NCI-H345 treated with DMSO at 0.1 percent for 48 hours (cell line): Measurements from ENCODE around the gene PHACTR1.

ENCODE experiments used
- DNase-seq: peaks from one replicate; lab custom pipeline; 2025; ENCODE audit not compliant: unreplicated experiment; lab: John Stamatoyannopoulos, UW

PHACTR1 gene

DNA sequence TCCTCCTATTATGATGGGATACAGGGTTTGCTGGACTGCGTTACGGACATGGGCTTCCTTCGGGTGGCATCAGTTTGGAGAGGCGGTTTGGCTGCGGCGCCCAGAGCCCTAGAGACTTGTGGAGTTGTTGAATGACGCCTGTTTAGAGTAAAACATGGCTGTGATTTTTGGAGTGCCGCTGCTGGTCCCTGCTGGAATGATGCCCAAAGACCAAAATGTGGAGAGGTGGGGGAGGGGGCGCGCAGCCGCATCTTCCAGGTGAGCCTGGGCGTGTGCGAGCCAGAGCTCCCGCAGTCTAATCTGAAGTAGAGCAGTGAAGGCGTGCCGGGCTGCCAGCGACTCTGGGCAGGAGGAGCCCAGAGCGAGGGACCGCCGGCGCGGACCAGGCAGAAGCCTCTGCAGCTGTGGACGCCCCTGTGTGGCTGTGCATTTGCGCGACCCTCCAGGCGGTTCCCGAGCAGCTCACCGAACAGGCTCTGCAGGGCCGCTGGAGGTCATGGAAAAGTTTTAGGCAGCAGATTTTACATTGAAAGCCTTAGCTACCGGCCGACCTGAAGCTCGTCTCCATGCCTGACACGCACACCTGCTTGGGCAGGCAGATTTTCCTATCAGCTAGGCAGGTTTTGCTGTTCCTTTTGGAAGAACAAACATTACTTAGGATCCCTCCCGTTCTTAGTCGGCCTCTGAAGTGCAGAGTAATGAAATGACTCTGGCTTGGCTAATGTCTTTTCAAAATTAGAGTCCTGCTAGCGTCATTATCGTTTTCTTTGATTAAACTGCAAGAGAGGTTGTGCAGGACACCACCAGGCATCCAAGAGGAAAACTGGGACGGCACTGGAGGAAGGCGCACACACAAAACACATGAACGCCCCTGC lies 298.2 kb downstream of the PHACTR1 start:
- DNase-seq: no peak

DNA sequence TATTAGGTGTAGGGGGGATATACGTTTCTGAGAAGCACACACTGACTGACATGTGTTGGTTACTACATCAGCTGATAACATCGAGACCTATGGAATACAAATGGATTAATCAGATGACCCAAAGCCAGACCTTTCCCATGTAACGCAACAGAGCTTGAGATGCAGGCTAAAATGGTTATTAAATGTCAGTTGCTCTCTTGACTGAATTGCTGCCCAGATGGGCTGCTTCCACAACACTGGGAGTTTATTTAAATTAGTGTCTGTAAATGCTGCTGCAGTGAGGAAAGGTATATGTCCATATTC lies 298.8 kb downstream of the PHACTR1 start:
- no peak for DNase-seq

DNA sequence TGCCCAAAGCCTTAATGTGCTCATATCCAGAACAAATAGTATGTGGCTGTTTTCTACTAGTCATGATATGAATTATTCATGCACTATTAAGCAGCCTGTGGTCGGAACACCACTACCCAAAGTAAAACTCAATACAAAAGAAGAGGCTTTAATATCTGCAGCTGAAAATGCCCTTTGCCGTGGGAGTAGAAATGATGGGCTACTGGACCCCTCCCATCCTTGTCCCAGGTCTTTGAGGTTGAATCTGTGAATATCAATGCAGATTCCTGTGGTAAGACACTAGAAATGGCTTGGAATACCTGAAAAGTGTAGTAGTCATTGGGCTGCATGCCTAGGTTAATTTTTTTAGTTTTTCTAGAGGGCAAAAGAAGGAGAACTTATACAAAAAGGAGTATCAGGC lies 308.0 kb downstream of the PHACTR1 start:
- no peak for DNase-seq

DNA sequence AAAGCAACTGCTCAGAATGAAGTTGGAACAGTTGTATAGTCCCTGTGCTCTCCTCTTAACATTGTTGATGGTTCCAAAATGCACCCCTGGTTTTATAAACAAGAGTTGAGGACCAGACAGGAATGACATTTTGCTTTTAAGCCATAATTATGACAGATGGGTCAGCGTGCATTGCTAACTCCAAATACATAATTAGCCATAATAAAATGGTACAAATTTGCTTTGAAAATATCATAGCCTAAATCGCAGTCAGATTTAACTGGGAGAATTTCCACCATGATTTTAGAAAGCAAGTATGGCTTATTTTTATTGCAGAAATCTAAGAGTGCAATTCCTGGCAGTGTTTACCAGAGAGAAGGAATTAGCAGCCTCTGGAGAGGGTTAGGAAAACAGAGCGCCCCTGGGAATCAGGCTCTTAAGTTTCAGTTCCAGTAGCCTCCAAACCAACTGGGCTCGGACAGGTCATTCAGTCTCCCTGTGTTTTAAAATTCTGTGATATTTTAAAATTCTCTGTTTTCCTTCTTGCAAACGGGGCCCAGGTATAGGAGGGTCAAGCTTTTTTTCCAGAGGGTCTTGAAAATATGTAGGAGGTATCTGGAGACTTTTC lies 309.4 kb downstream of the PHACTR1 start:
- no peak for DNase-seq

DNA sequence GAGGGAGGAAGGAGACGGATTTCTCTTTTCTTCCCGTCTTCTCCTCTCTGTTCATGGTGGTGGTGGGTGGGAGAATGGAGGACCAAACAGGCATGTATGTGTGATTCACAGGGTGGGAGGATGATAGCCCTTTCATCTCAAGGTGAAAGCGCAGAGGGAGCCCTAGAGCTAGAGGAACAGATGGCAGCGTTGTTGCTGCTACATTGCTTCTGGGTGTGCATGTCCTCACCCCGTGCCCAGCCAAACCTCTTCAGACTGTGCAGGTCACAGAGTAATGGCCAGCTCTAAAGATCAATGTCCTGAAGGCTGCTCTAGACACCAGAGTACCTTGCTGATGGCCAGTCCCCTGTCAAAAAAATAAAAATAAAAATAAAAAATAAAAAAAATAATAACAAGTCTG lies 310.0 kb downstream of the PHACTR1 start:
- no peak for DNase-seq

DNA sequence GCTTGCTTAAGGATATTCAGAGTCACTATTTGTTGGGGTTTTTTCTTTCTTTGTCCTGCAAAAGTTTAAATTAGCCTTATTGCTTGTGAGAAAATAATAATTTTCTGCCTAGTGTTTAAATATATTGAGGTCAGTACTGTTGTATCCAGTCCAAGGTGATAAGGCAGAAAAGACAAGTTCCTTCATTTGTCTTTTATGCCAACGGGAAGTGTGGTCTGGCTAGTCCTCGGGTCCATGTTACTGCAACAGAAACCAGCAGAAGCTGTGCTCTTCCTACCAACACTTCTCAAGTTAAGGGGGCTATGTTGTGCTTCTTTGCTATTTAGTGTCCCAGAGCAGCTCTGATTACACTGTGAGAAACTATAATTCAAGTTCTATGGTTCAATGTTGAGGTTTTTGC lies 310.6 kb downstream of the PHACTR1 start:
- no peak for DNase-seq

DNA sequence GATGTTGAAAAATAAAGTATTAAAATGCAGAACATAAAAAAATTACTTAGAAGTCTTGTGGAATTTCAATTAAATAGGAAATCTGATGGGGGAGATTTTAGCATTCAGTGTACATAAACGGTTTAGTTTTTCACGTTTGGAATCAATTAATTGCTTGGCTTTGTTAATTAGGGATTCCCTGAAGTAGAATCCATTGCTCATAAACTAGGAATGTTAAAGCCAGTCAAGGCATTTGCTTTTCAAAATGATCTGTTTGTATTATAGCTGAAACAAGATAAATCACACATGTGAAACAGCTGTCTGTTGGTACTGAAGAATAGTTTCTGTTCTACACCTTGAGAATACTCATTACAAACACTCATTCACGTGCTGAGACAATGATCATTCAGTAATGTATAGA lies 313.8 kb downstream of the PHACTR1 start:
- DNase-seq: no peak

DNA sequence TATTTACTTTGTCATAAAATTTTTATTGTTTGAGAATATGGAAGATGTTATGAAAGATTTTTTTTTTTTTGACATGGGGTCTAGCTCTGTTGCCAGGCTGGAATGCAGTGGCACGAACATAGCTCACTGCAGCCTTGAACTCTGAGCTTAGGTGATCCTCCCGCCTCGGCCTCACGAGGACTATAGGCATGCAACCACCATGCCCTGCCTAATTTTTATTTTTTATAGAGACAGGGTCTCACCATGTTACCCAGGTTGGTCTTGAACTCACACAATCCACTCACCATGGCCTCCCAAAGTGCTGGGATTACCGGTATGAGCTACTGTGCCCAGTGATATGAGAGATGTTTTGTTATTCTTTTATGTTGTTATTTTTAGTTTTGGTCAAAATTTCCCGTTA lies 316.0 kb downstream of the PHACTR1 start:
- no peak for DNase-seq

DNA sequence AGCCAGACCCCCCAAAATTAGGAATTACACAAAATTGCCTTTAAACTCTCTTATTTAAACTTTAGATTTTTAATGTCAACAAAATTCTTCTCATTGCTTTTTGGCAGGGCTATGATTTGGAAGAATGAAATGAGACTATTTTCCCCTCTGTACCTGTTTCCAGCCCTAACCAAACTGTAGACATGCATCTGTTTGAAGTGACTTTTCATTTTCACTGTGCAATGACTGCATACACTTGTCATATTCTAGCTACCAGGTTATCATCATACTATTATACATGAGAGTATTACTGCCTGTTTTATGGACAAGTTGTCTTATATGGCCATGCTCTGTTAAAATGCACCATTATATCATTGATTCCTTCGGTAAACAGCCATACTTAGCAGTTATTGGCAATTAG lies 316.6 kb downstream of the PHACTR1 start:
- DNase-seq: no peak

DNA sequence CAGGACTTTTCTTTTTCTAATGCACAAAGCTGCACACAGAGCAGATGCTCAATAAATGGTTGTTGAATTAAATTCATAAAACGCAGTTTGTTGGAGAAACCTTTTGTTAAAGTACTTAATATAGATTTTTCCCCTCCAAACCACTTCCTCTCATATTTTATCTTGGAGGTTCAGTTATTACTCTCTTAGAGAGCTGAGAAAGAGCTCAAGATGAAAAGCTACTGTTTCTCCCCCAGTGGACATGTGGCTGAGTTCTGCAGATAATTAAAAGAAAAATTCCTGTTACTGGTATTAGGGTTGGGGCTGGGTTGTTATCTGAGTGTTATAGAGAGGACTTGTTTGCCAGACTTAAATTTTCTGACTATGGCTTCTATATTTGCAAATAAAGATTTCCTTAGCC lies 317.7 kb downstream of the PHACTR1 start:
- no peak for DNase-seq

DNA sequence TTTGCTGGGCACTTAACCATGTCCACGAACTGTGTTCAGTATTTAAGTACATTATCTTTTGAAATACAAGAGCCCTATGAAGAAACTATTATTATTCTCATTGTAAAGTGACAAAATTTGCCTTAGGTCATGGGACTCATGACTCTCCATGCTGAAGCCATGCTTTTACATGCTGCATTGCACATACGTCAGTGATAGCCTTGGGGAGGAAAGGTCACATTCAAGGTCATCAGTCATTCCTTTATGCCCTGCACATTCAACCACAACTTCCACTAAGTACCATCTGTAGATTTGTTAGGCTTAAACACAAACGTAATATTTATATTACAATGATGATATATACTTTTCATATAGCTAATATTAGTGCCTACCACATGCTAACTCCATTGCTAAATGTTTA lies 319.0 kb downstream of the PHACTR1 start:
- no peak for DNase-seq

DNA sequence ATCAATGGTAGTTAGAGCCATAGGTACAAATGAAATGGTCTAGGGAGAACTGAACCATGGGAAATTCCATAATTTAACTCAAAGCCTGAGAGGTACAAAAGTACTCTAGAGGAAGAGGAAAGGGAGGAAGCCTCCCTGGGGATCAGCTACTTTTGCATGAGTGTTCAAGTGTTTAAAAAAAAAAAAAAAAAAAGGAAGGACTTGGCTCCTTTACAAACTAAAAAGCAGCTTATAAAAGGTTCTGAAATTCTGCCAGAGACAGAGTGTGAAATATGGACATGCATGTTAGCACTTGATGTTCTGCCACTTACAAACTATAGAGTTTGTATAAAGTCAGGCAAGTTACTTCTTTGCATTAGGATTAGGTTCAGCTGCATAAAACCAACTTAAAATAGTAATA lies 321.7 kb downstream of the PHACTR1 start:
- no peak for DNase-seq

DNA sequence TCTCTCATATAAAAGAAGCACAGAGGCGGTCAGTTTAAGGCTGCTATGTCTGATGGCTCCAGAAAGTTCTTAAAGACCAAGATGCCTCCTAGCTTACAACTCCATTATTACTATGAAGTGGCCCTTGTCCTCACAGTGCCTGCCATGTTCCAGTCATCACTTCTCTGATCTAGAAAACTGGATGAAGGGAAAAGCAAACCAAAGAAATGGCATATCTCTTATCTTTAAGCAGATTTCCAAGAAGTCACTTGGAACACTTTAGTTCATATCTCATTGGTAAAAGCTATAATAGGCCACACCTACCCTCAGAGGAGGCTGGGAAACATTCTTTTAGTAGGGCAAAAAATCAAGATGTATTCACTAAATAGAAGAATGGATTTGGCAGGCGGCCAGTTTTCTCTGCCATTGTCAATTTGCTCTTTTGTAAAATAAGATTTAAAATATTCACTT lies 322.2 kb downstream of the PHACTR1 start:
- DNase-seq: no peak

DNA sequence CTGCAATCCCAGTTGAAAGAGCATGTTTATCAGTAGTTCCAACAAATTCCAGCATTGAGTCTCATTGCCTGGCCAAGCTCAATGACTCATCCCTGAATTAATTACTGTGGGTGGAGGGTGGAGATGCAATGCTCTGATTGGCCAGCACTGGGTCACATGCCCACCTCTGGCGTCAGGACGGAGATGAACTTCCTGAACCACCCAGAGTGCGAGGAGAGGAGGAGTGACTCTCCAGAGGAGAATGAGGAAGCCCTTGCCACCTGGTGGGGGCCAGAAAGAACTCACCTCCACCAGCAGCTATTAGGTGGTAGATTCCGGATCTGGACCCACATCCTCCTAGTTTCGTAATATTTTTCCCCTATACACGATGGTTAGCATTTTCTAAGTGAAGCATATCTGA lies 327.8 kb downstream of the PHACTR1 start:
- no peak for DNase-seq

DNA sequence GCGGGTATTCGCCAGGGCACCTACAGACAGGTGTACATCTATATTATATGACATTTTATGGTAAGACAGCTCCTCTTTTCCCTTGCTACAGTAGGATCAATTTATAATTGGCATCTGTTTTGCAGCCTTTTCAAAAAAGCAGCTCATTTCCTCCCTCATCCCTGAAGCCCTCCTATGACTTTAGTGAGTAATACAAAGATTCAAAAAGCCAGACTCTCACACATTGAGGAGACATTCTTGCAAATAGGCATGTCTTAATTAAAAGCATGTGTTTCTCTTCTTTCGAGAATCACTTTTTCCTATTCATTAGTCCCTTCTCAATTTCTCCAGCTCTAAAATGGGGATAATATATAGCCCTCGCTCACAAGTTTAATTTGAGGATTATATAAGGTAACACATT lies 328.3 kb downstream of the PHACTR1 start:
- no peak for DNase-seq

DNA sequence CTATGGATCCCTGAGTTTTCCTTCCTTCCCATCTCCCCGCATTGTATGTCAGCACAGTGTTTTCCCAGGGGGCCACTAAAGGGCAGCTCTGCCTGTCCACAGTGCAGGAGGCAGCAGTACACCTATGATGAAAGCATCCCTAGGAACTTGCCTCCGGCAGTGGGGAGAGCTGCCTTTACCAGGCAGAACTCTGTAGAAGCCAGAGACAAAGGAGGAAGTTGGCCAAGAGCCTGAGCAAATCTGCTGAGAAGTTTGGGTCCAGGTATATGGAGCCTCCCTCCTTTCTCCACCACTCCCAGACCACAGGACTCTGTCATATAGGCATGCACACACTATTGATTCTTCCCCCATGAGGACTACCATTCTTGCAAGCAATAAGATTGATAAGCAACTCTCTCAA lies 329.1 kb downstream of the PHACTR1 start:
- no peak for DNase-seq

DNA sequence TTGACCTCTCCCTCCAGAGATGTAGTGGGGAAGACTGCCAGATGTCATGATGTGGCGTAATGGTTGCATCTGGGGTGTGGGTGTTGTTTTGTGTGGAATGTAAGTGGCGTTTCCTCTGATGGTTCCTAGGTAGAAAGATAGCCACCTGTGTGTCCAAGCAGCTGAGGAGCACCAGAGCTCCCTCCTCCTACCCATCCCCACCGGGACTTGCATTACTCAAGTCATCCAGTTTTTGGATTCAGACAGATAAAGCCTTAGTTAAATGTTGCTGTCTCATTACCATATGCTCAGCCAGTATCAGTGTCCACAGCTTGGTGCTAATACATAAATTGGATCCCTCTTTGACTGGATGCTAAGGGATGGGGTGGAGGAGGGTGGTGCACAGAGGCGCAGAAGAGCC lies 329.5 kb downstream of the PHACTR1 start:
- DNase-seq: no peak

DNA sequence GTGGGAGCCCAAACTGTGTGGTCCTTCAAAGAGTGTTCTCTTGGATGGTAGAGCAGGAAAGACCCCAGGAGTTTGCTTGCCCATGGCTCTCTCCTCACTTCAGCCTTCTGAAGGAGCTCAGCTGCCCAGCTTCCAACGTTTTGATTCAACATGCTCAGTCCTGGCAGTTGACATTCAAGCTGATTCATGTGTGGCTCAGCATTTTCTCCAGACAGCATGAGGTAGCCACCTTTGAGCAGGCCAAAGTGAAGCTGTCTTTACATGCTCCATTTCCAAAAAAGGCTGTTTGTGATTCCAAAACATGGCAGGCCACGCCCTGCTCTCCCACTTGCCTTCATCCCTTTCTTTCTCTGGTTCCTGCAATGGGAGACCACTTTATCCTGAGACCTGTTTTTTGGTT lies 331.5 kb downstream of the PHACTR1 start:
- no peak for DNase-seq

DNA sequence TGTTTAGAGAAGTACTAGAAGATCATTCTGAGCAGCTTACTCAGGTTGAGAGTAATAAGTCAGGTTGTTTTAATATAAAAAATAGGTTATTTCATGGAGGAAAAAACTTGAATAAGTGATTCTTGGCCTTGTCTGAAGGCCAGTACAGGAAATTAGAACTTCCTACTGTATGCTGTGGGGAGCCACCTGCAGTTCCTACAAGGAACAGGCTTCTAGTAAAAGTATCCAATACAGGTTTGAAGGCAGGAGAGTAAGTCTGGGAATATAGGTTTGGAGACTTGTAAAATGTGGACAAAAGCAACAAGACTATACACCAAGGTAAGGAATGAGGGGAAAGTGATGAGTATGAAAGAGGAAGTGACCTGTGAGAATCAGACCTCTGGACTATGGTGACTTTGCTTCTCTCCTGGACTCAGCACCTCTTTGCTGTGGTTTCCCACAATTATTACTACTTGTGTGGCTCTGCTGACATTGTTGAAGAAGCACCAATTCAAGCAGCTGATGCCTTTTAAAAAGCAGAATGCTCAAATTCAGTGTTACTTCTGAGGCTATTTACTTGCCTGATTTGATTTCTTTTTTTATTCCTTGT lies 333.2 kb downstream of the PHACTR1 start:
- DNase-seq: no peak

DNA sequence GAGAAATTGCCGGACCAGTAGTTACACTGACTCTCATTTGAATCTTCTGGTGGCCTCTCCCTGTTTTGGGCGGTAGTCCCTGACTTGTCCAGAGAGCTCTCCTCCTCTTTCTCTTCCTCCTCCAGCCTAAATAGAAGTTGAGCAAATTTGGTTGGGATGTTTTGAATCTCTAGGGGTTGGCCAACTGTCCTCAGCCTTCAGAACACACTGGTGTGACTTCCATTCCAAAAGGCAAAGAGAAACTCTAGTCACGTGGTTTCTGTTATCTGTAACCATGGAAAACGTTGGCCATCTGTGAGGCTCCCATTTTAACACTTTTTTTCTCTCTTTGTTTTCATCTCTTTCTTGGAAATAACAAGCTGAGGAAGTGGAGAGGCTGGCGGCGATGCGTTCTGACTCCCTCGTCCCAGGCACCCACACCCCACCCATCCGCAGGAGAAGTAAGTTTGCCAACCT lies 336.5 kb downstream of the PHACTR1 start:
- DNase-seq: no peak

DNA sequence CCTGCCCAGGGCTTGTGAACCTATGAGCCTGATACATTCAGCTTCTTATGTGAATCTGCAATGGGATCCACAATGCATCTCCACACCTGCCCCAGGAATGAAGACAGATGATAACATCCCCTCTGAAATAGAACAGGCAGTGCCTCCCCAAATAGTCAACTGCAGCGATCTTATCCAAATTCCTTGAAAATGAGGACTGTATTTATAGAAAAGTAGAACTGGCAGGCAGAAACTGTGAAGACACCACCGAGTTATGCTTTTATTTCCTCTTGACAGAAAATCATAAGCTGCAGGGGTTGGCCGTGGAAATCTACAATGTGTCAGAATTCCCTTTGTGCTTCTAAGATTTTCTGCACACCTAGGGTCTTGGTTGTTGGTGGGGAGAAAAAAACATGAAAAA lies 341.5 kb downstream of the PHACTR1 start:
- no peak for DNase-seq

DNA sequence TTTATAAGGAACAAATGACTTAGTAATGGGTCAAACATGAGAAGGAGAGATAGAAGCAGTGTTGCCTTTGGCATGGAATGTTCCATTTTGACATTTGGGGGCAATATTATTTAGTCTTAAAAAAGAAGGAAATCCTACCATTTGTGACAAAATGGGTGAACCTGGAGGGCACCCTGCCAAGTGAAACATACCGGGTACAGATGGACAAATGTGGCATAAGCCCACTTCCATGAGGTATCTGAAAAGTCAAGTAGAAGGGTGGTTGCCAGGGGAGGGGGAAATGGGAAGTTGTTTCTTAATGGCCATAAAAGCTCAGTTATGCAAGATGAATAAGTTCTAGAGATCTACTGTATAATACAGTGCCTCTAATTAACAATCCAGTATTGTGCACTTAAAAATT lies 342.5 kb downstream of the PHACTR1 start:
- DNase-seq: no peak
